Measurements from ENCODE around the gene CHD6. TPM values are rescaled to one million over a fixed set of nuclear protein-coding genes. Genes with fewer than 3 reads are reported as not detected.

Gene CHD6
- total and polyA plus RNA-seq, 2 of the 13 experiments (the other 11 are each of a cell fraction or from before 2014, with no cell fraction given) = 14.4 to 52.0 TPM

DNA sequence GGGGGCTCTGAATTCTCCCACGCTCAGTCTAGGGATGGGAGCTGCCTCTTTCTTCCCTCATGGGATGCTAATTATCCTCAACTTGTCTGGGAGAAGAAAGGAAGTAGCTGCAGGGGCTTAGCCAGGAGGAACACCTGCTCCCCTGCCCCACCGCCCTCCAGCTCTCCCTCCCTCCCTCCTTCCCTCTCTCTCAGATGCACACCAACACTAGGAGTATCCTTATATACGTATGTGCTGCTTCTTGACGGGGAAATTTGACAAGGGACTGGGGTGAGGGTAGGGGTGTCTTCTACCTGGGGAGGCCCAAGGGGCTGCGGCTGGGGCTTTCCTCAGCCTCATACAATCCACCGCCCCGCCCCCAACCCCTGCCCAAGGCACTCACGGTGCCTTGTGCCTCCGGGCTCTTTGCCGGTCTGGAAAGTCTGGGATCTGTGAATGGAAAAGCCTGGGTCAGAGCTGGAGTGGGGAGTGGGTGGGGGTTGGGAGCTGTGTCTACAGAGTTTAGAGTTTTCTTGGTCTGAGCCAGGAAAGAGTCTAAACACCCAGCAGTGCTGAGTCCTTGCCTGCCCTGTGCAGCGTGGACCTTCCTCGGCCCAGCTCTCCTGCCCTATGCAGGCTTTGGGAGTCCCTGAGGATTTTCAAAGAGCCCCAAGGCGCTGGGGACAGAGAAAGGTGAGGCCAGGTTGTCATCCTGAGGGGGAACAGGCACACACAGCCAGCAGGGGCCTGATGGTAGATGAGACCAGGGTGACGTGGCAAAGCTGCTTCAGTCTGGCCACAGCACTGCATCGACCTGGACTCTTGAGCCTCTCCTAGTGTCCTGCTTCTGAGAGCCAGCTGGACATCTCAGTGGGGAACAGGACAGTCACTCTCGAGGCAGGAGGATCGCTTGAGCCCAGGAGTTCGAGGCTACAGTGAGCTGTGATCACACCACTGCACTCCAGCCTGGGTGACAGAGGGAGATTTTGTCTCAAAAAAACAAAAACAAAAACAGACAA, 222.2 kb downstream of the CHD6 start (continued):
- TF ChIP-seq NFATC3 (CRISPR knock-in tag; IDR thresholded peaks at IDR 0.05) = no peak
- no peak for TF ChIP-seq ZNF660 (CRISPR knock-in tag; IDR thresholded peaks at IDR 0.05; ENCODE audit: borderline replicate concordance, low read depth)
- TF ChIP-seq, protein P1, sequence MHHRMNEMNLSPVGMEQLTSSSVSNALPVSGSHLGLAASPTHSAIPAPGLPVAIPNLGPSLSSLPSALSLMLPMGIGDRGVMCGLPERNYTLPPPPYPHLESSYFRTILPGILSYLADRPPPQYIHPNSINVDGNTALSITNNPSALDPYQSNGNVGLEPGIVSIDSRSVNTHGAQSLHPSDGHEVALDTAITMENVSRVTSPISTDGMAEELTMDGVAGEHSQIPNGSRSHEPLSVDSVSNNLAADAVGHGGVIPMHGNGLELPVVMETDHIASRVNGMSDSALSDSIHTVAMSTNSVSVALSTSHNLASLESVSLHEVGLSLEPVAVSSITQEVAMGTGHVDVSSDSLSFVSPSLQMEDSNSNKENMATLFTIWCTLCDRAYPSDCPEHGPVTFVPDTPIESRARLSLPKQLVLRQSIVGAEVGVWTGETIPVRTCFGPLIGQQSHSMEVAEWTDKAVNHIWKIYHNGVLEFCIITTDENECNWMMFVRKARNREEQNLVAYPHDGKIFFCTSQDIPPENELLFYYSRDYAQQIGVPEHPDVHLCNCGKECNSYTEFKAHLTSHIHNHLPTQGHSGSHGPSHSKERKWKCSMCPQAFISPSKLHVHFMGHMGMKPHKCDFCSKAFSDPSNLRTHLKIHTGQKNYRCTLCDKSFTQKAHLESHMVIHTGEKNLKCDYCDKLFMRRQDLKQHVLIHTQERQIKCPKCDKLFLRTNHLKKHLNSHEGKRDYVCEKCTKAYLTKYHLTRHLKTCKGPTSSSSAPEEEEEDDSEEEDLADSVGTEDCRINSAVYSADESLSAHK (CRISPR knock-in tag; IDR thresholded peaks at IDR 0.05; ENCODE audit: borderline replicate concordance) = no peak
- no peak for TF ChIP-seq ATF1 (CRISPR knock-in tag; IDR thresholded peaks at IDR 0.05)
- no peak for TF ChIP-seq ZBTB7A (CRISPR knock-in tag; IDR thresholded peaks at IDR 0.05)
- TF ChIP-seq ZNF878 (CRISPR knock-in tag; IDR thresholded peaks at IDR 0.05) = no peak
- peak; percentile 49; the same call in 1 of the 2 replicates for TF ChIP-seq ZNF772 (CRISPR knock-in tag; IDR thresholded peaks at IDR 0.05)
- TF ChIP-seq ZNF776 (CRISPR knock-in tag; IDR thresholded peaks at IDR 0.05) = no peak
- TF ChIP-seq, protein P2, sequence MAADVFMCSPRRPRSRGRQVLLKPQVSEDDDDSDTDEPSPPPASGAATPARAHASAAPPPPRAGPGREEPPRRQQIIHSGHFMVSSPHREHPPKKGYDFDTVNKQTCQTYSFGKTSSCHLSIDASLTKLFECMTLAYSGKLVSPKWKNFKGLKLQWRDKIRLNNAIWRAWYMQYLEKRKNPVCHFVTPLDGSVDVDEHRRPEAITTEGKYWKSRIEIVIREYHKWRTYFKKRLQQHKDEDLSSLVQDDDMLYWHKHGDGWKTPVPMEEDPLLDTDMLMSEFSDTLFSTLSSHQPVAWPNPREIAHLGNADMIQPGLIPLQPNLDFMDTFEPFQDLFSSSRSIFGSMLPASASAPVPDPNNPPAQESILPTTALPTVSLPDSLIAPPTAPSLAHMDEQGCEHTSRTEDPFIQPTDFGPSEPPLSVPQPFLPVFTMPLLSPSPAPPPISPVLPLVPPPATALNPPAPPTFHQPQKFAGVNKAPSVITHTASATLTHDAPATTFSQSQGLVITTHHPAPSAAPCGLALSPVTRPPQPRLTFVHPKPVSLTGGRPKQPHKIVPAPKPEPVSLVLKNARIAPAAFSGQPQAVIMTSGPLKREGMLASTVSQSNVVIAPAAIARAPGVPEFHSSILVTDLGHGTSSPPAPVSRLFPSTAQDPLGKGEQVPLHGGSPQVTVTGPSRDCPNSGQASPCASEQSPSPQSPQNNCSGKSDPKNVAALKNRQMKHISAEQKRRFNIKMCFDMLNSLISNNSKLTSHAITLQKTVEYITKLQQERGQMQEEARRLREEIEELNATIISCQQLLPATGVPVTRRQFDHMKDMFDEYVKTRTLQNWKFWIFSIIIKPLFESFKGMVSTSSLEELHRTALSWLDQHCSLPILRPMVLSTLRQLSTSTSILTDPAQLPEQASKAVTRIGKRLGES (CRISPR knock-in tag; IDR thresholded peaks at IDR 0.05; ENCODE audit: borderline replicate concordance) = no peak
- TF ChIP-seq, protein P3, sequence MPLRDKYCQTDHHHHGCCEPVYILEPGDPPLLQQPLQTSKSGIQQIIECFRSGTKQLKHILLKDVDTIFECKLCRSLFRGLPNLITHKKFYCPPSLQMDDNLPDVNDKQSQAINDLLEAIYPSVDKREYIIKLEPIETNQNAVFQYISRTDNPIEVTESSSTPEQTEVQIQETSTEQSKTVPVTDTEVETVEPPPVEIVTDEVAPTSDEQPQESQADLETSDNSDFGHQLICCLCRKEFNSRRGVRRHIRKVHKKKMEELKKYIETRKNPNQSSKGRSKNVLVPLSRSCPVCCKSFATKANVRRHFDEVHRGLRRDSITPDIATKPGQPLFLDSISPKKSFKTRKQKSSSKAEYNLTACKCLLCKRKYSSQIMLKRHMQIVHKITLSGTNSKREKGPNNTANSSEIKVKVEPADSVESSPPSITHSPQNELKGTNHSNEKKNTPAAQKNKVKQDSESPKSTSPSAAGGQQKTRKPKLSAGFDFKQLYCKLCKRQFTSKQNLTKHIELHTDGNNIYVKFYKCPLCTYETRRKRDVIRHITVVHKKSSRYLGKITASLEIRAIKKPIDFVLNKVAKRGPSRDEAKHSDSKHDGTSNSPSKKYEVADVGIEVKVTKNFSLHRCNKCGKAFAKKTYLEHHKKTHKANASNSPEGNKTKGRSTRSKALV (CRISPR knock-in tag; IDR thresholded peaks at IDR 0.05) = no peak; the same call in 1 of the 2 replicates
- TF ChIP-seq, protein P4, sequence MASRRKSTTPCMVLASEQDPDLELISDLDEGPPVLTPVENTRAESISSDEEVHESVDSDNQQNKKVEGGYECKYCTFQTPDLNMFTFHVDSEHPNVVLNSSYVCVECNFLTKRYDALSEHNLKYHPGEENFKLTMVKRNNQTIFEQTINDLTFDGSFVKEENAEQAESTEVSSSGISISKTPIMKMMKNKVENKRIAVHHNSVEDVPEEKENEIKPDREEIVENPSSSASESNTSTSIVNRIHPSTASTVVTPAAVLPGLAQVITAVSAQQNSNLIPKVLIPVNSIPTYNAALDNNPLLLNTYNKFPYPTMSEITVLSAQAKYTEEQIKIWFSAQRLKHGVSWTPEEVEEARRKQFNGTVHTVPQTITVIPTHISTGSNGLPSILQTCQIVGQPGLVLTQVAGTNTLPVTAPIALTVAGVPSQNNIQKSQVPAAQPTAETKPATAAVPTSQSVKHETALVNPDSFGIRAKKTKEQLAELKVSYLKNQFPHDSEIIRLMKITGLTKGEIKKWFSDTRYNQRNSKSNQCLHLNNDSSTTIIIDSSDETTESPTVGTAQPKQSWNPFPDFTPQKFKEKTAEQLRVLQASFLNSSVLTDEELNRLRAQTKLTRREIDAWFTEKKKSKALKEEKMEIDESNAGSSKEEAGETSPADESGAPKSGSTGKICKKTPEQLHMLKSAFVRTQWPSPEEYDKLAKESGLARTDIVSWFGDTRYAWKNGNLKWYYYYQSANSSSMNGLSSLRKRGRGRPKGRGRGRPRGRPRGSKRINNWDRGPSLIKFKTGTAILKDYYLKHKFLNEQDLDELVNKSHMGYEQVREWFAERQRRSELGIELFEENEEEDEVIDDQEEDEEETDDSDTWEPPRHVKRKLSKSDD (CRISPR knock-in tag; IDR thresholded peaks at IDR 0.05; ENCODE audit: low read depth) = no peak
- TF ChIP-seq, protein P5, sequence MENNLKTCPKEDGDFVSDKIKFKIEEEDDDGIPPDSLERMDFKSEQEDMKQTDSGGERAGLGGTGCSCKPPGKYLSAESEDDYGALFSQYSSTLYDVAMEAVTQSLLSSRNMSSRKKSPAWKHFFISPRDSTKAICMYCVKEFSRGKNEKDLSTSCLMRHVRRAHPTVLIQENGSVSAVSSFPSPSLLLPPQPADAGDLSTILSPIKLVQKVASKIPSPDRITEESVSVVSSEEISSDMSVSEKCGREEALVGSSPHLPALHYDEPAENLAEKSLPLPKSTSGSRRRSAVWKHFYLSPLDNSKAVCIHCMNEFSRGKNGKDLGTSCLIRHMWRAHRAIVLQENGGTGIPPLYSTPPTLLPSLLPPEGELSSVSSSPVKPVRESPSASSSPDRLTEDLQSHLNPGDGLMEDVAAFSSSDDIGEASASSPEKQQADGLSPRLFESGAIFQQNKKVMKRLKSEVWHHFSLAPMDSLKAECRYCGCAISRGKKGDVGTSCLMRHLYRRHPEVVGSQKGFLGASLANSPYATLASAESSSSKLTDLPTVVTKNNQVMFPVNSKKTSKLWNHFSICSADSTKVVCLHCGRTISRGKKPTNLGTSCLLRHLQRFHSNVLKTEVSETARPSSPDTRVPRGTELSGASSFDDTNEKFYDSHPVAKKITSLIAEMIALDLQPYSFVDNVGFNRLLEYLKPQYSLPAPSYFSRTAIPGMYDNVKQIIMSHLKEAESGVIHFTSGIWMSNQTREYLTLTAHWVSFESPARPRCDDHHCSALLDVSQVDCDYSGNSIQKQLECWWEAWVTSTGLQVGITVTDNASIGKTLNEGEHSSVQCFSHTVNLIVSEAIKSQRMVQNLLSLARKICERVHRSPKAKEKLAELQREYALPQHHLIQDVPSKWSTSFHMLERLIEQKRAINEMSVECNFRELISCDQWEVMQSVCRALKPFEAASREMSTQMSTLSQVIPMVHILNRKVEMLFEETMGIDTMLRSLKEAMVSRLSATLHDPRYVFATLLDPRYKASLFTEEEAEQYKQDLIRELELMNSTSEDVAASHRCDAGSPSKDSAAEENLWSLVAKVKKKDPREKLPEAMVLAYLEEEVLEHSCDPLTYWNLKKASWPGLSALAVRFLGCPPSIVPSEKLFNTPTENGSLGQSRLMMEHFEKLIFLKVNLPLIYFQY (CRISPR knock-in tag; IDR thresholded peaks at IDR 0.05; ENCODE audit: borderline replicate concordance) = no peak
- no peak for TF ChIP-seq KLF6 (CRISPR knock-in tag; IDR thresholded peaks at IDR 0.05)

All from HepG2 (cell line).